Kidney epithelial cell (primary cell): ENCODE data around the gene C5orf46. TPM values are rescaled to one million over a fixed set of nuclear protein-coding genes. Genes with fewer than 3 reads are reported as not detected.
A peak's percentile ranks its signal among the peaks of the same experiment; 100 is the strongest.

ENCODE experiments used
- DNase-seq: peaks from one replicate; pipeline ENCODE4 v3.0.0-alpha.2; 2010; ENCODE audit warnings: low read depth
- H3K27me3 ChIP-seq: 2 replicates; pipeline ENCODE4 v1.6.0; 2011; ENCODE audit warnings: low read length; ENCODE audit not compliant: control insufficient read depth, insufficient read depth
- H3K36me3 ChIP-seq: 2 replicates; pipeline ENCODE4 v1.5.1; 2011; ENCODE audit warnings: low read length; ENCODE audit not compliant: control insufficient read depth, insufficient read depth
- H3K4me3 ChIP-seq: 2 replicates; pipeline ENCODE4 v1.5.1; 2011; ENCODE audit warnings: low read depth, mild to moderate bottlenecking, control low read depth, low read length
- CTCF ChIP-seq: IDR thresholded peaks from 2 replicates; pipeline ENCODE4 v1.5.1; 2011; ENCODE audit warnings: mild to moderate bottlenecking, moderate library complexity, low read length, control low read depth, inconsistent platforms; ENCODE audit not compliant: insufficient read depth, poor library complexity, severe bottlenecking
- total RNA-seq: library from RNA; depleted of rRNA; stranded (reverse); fragments of >200 nt; gene quantifications from 2 replicates; pipeline ENCODE4 v1.2.3, GENCODE V29; 2015

Gene C5orf46
- total RNA-seq, 1 donor from 2014 or later: 2.1 TPM

GRCh38 chr5:147863454-147864158, 42.7 kb downstream of the C5orf46 start:
- no peak for TF ChIP-seq CTCF
- DNase-seq: no peak
- Histone ChIP-seq H3K4me3 (no peak overlapping the region), H3K27me3 (no peaks in the 10 kb centered on the region), H3K36me3 (no peaks in the 10 kb centered on the region)

GRCh38 chr5:147860641-147861025, 45.7 kb downstream of the C5orf46 start:
- no peak for DNase-seq
- Histone ChIP-seq H3K27me3 (no peaks in the 10 kb centered on the region), H3K4me3 (no peak overlapping the region), H3K36me3 (no peaks in the 10 kb centered on the region)
- no peak for TF ChIP-seq CTCF

GRCh38 chr5:147859962-147860640, 46.2 kb downstream of the C5orf46 start:
- no peaks in the 10 kb centered on the region for H3K27me3 ChIP-seq
- no peaks in the 10 kb centered on the region for H3K36me3 ChIP-seq
- TF ChIP-seq CTCF: no peak
- H3K4me3 ChIP-seq: no peak overlapping the region
- DNase-seq: no peak

GRCh38 chr5:147858565-147858964, 47.8 kb downstream of the C5orf46 start:
- no peaks in the 10 kb centered on the region for H3K27me3 ChIP-seq
- no peak overlapping the region for H3K4me3 ChIP-seq
- DNase-seq: no peak
- no peaks in the 10 kb centered on the region for H3K36me3 ChIP-seq
- no peak for TF ChIP-seq CTCF

- peak; percentile 75 for TF ChIP-seq CTCF
- H3K36me3 ChIP-seq: no peaks in the 10 kb centered on the region
- peak; percentile 19 for DNase-seq
These were observed 48.8 kb downstream of the C5orf46 start for GRCh38 chr5:147857302-147858129.

More at GRCh38 chr5:147857302-147858129, 48.8 kb downstream of the C5orf46 start:
- Histone ChIP-seq H3K27me3 (no peaks in the 10 kb centered on the region), H3K4me3 (no peak overlapping the region)
